Fibroblast of lung (primary cell): ENCODE results near the gene CAST.

Source experiments
- EZH2 ChIP-seq: IDR thresholded peaks from 2 replicates; pipeline ENCODE4 v1.5.1; 2012; ENCODE audit warnings: low read length, control low read depth, mild to moderate bottlenecking; ENCODE audit errors: missing control alignments
- TF ChIP-seq, protein P1 (sequence below), 2 donors: IDR thresholded peaks in 1 of 2; conservative IDR thresholded peaks in 1 of 2; 1 replicate in 1 of 2; 2 replicates in 1 of 2; pipeline ENCODE4 v1.5.1; 2011 to 2012; ENCODE audit warnings: low read length in 2 of 2, control low read depth in 1 of 2, inconsistent platforms in 1 of 2, low read depth in 1 of 2, mild to moderate bottlenecking in 1 of 2

DNA sequence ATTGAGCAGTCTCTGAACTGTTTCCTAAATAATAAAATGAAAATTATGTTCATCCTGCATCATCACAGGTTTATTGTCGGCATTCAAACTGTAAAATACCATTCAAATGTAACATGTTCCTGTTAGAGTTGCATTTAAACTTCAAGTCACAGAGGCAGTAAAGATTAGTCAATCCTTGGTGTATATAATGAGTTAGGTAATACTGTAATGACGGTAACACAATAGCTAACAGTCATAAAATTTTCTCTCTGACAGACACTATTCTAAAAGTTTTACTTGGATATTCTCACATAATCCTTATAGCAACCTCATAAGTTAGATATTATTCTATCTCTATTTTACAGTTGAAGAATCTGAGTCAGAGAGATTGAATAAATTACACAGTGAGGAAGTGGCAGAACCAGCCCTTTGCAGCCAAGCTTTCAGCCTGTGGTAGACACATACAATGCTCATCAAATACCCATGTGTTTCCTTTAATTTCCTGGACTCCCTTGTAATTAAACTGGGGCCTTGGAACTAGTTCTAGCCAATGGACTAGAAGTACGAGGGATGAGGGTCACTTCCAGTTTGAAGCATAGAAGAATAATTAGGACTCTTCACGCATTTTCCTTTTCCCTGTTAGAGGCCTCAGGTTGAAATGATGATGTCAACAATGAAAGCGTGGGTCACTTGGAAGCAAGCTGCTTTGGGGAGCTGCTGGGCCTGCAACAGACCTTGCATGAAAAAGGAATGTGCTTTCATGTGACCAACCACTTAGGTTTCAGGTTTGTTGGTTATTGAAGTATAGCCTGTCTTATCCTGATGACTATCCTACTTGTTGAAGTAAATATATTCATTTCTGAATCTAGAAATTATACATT, 12.3 kb upstream of the CAST start:
- TF ChIP-seq, protein P1, sequence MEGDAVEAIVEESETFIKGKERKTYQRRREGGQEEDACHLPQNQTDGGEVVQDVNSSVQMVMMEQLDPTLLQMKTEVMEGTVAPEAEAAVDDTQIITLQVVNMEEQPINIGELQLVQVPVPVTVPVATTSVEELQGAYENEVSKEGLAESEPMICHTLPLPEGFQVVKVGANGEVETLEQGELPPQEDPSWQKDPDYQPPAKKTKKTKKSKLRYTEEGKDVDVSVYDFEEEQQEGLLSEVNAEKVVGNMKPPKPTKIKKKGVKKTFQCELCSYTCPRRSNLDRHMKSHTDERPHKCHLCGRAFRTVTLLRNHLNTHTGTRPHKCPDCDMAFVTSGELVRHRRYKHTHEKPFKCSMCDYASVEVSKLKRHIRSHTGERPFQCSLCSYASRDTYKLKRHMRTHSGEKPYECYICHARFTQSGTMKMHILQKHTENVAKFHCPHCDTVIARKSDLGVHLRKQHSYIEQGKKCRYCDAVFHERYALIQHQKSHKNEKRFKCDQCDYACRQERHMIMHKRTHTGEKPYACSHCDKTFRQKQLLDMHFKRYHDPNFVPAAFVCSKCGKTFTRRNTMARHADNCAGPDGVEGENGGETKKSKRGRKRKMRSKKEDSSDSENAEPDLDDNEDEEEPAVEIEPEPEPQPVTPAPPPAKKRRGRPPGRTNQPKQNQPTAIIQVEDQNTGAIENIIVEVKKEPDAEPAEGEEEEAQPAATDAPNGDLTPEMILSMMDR (conservative IDR thresholded peaks at IDR 0.05 in 1 of 2, IDR thresholded peaks at IDR 0.05 in 1 of 2; ENCODE audit: low read depth in 1 of 2, low read length in 2 of 2): no peak
- TF ChIP-seq EZH2: no peak
